Endothelial cell of umbilical vein (primary cell): ENCODE measurements around the gene SPEF2. TPM values are rescaled to one million over a fixed set of nuclear protein-coding genes. Genes with fewer than 3 reads are reported as not detected.
"Not testable (repeated sequence)": the region's sequence is repeated elsewhere in the genome, so short reads cannot be mapped to it uniquely, and the experiment has no call there.

ENCODE experiments used
- BruUV-seq: library from RNA; stranded (reverse); fragments of 400-500 nt; replicated peaks from 2 replicates; lab custom pipeline; 2021; lab: Mats Ljungman, UMichigan
- CTCF ChIA-PET: fragments of 300-600, 350-600 bp; sonication (Branson Sonifier 250); formaldehyde crosslinking; loops from one replicate; lab custom pipeline; 2021; ENCODE audit warnings: antibody characterized with exemption, inconsistent platforms; lab: Charles Lee
- POLR2A ChIA-PET: fragments of 300-600, 350-600 bp; sonication (Branson Sonifier 250); formaldehyde crosslinking; loops from one replicate; lab custom pipeline; 2021; ENCODE audit warnings: antibody characterized with exemption, inconsistent platforms; lab: Charles Lee
- DNase-seq: peaks from one replicate; pipeline ENCODE4 v3.0.0-alpha.2; 2011; ENCODE audit warnings: low read depth, low spot score
- FAIRE-seq: peaks from 2 replicates; lab custom pipeline; 2011; peaks lifted over from hg19 to GRCh38; lab: Jason Lieb, UNC
- H2AFZ ChIP-seq: 2 replicates; pipeline ENCODE4 v1.6.0; 2012; ENCODE audit warnings: low read depth, low read length, control low read depth, inconsistent platforms
- H3K27ac ChIP-seq: 2 replicates; pipeline ENCODE4 v1.5.1; 2011; ENCODE audit warnings: low read depth, mild to moderate bottlenecking, control low read depth, low read length, moderate library complexity; ENCODE audit not compliant: insufficient read depth
- H3K27me3 ChIP-seq, 2 experiments: 2 replicates each; pipeline versions ENCODE4 v1.6.0 to v1.6.1; 2011; ENCODE audit warnings: low read length in 2 of 2, mixed read lengths in 1 of 2; ENCODE audit not compliant: control insufficient read depth in 2 of 2, insufficient read depth in 2 of 2
- H3K36me3 ChIP-seq, 2 experiments: 2 replicates in 1 of 2; 3 replicates in 1 of 2; pipeline ENCODE4 v1.5.1; 2011; ENCODE audit warnings: low read length in 2 of 2, mild to moderate bottlenecking in 1 of 2, moderate library complexity in 1 of 2; ENCODE audit not compliant: control insufficient read depth in 2 of 2, insufficient read depth in 2 of 2; ENCODE audit errors: extremely low read depth in 1 of 2
- H3K4me1 ChIP-seq: 3 replicates; pipeline ENCODE4 v1.5.1; 2011; ENCODE audit warnings: mild to moderate bottlenecking, low read length; ENCODE audit not compliant: control insufficient read depth, insufficient read depth; ENCODE audit errors: extremely low read depth
- H3K4me2 ChIP-seq: 2 replicates; pipeline ENCODE4 v1.6.1; 2011; ENCODE audit warnings: low read length, control low read depth, mixed read lengths; ENCODE audit not compliant: insufficient read depth
- H3K4me3 ChIP-seq, 3 experiments: fragments of 200-600 bp in 1 of 3; sonication (generic), shearing (Covaris generic) in 1 of 3; replicated peaks in 1 of 3; 2 replicates each; pipeline ENCODE4 v1.5.1; 2011 to 2016; ENCODE audit warnings: control low read depth in 3 of 3, low read length in 3 of 3, mild to moderate bottlenecking in 2 of 3, inconsistent platforms in 1 of 3, low read depth in 1 of 3, moderate library complexity in 1 of 3; ENCODE audit not compliant: insufficient read depth in 1 of 3
- H3K79me2 ChIP-seq: 2 replicates; pipeline ENCODE4 v1.6.0; 2012; ENCODE audit warnings: low read length, inconsistent platforms; ENCODE audit not compliant: control insufficient read depth, insufficient read depth
- H3K9ac ChIP-seq: replicated peaks from 2 replicates; pipeline ENCODE3; 2011; ENCODE audit warnings: low read length, control low read depth; ENCODE audit not compliant: insufficient read depth; ENCODE audit errors: extremely low read depth
- H3K9me1 ChIP-seq: replicated peaks from 3 replicates; pipeline ENCODE4 v1.6.0; 2011; ENCODE audit warnings: mild to moderate bottlenecking, low read length; ENCODE audit not compliant: control insufficient read depth, insufficient read depth; ENCODE audit errors: extremely low read depth
- H3K9me3 ChIP-seq: replicated peaks from 2 replicates; pipeline ENCODE4 v1.5.1; 2012; ENCODE audit warnings: low read length, inconsistent platforms; ENCODE audit not compliant: control insufficient read depth, insufficient read depth
- H4K20me1 ChIP-seq: replicated peaks from 2 replicates; pipeline ENCODE3; 2011; ENCODE audit warnings: mild to moderate bottlenecking, low read length; ENCODE audit not compliant: control insufficient read depth, insufficient read depth; ENCODE audit errors: extremely low read depth
- EZH2 ChIP-seq: IDR thresholded peaks from 2 replicates; pipeline ENCODE4 v1.6.1; 2012; ENCODE audit warnings: borderline replicate concordance, low read depth, mild to moderate bottlenecking, moderate library complexity, low read length, inconsistent platforms; ENCODE audit not compliant: severe bottlenecking
- FOS ChIP-seq: IDR thresholded peaks from 2 replicates; pipeline ENCODE4 v1.6.1; 2011; ENCODE audit warnings: mild to moderate bottlenecking, low read length, moderate library complexity, borderline replicate concordance; ENCODE audit not compliant: insufficient read depth
- GATA2 ChIP-seq: IDR thresholded peaks from 2 replicates; pipeline ENCODE4 v1.7.0; 2011; ENCODE audit warnings: low read depth, mild to moderate bottlenecking, moderate library complexity, mixed read lengths, low read length; ENCODE audit not compliant: insufficient read length, insufficient read depth
- JUN ChIP-seq: IDR thresholded peaks from 2 replicates; pipeline ENCODE4 v1.6.1; 2011; ENCODE audit warnings: borderline replicate concordance, low read depth; ENCODE audit not compliant: insufficient read length, insufficient read depth
- MAX ChIP-seq: IDR thresholded peaks from 2 replicates; pipeline ENCODE4 v1.6.1; 2011; ENCODE audit not compliant: insufficient read depth, insufficient read length
- MYC ChIP-seq: IDR thresholded peaks from one replicate; pipeline ENCODE4 v1.6.1; 2011; ENCODE audit warnings: mild to moderate bottlenecking, low read depth, low read length
- POLR2A ChIP-seq: IDR thresholded peaks from 2 replicates; pipeline ENCODE4 v1.6.1; 2012; ENCODE audit warnings: low read depth, mild to moderate bottlenecking, control low read depth, low read length
- POLR2AphosphoS5 ChIP-seq: IDR thresholded peaks from 2 replicates; pipeline ENCODE4 v1.6.1; 2012; ENCODE audit warnings: low read depth, mild to moderate bottlenecking, control low read depth, low read length, moderate library complexity; ENCODE audit not compliant: insufficient read depth
- dilution Hi-C: fragments of 300-500 bp; cut with MboI; formaldehyde crosslinking; loops from one replicate; pipeline ENCODE4 v1.15.0; 2019; ENCODE audit warnings: low sequenced_read_pairs; ENCODE audit not compliant: extremely low pct_ligation_motif_present
- intact Hi-C: fragments of 100-400 bp; cut with micrococcal nuclease; formaldehyde crosslinking; loops from one replicate; pipeline ENCODE4 v1.10.0; 2022
- polyA plus RNA-seq, 4 experiments: library from polyadenylated mRNA; depleted of rRNA in 3 of 4; stranded (reverse) in 3 of 4; unstranded in 1 of 4; fragments of >200 nt; gene quantifications; 2 replicates each; pipeline versions ENCODE4 v1.2.1 to v1.2.3, GENCODE V29; 2011 to 2012; ENCODE audit warnings: missing spikeins in 1 of 4
- total RNA-seq: library from RNA; stranded (reverse); gene quantifications from 2 replicates; pipeline ENCODE4 v1.2.3, GENCODE V29; 2021
- TF ChIP-seq, protein P1 (sequence below), 2 donors: IDR thresholded peaks; 1 replicate in 1 of 2; 2 replicates in 1 of 2; pipeline ENCODE4 v1.5.1; 2011; ENCODE audit warnings: low read length in 2 of 2, mild to moderate bottlenecking in 2 of 2, moderate library complexity in 2 of 2, control low read depth in 1 of 2, inconsistent platforms in 1 of 2, low read depth in 1 of 2; ENCODE audit not compliant: insufficient read depth in 1 of 2; ENCODE audit errors: extremely low read depth in 1 of 2

The SPEF2 gene
- total and polyA plus RNA-seq, 2 donors (not counting 3 experiments of a cell fraction or from before 2014, with no cell fraction given) = 0.28 to 0.73 TPM

GRCh38 chr5:35671541-35672295 lies 54.1 kb downstream of the SPEF2 start:
- intact Hi-C loops = no loop called here
- Histone ChIP-seq H3K4me2 (no peak overlapping the region), H3K4me3 (no peak overlapping the region), H3K9ac (no peak overlapping the region), H3K27me3 (no peaks in the 10 kb centered on the region), H3K36me3 (no peaks in the 10 kb centered on the region), H3K9me1 (no peaks in the 10 kb centered on the region), H3K79me2 (no peaks in the 10 kb centered on the region), H4K20me1 (no peaks in the 10 kb centered on the region), H3K27ac (no peak overlapping the region), H3K4me1 (no peaks in the 10 kb centered on the region), H3K9me3 (no peaks in the 10 kb centered on the region), H2AFZ (no peak overlapping the region)
- ChIA-PET CTCF (interaction anchor here (1.1 to 1.5 kb wide), 2 partner anchors 21 to 255 kb away, joined by 3 read pairs; no protein-coding TSS in a partner anchor), POLR2A (no interaction called here)
- no peak for DNase-seq
- FAIRE-seq = no peak
- no peak for TF ChIP-seq JUN
- no peak for TF ChIP-seq MAX
- no peak for TF ChIP-seq GATA2
- TF ChIP-seq, protein P1, sequence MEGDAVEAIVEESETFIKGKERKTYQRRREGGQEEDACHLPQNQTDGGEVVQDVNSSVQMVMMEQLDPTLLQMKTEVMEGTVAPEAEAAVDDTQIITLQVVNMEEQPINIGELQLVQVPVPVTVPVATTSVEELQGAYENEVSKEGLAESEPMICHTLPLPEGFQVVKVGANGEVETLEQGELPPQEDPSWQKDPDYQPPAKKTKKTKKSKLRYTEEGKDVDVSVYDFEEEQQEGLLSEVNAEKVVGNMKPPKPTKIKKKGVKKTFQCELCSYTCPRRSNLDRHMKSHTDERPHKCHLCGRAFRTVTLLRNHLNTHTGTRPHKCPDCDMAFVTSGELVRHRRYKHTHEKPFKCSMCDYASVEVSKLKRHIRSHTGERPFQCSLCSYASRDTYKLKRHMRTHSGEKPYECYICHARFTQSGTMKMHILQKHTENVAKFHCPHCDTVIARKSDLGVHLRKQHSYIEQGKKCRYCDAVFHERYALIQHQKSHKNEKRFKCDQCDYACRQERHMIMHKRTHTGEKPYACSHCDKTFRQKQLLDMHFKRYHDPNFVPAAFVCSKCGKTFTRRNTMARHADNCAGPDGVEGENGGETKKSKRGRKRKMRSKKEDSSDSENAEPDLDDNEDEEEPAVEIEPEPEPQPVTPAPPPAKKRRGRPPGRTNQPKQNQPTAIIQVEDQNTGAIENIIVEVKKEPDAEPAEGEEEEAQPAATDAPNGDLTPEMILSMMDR (IDR thresholded peaks at IDR 0.05; ENCODE audit: extremely low read depth in 1 of 2, insufficient read depth in 1 of 2, low read depth in 1 of 2, low read length in 2 of 2) = no peak
- TF ChIP-seq MYC = no peak
- no peak for TF ChIP-seq POLR2A
- TF ChIP-seq FOS = no peak
- TF ChIP-seq POLR2AphosphoS5 = no peak
- TF ChIP-seq EZH2 = no peak
- no TSS peak for BruUV-seq
- dilution Hi-C loops = no loop called here

DNA sequence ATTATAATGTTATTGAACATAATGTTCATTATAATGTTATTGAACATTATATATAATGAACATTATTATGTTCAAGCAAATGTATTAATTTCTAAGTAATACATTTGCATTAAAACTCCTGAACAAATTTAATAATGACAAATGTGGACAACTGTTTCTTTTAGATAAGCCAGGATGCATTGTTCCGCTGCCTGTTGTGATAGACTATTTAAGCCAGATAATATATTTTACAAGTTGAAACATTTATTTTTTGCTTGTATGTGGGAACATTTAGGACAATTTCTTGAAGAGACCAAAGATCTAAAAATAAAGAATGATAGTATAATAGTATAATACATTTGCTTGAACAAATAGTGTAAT lies 54.6 kb downstream of the SPEF2 start:
- H3K27ac ChIP-seq, dilution Hi-C loops, intact Hi-C loops, H3K9me3 ChIP-seq, H3K27me3 ChIP-seq, H3K9me1 ChIP-seq, H3K36me3 ChIP-seq, H3K4me3 ChIP-seq, FAIRE-seq, POLR2A ChIA-PET, H3K4me2 ChIP-seq, H3K4me1 ChIP-seq, H4K20me1 ChIP-seq, H3K9ac ChIP-seq, H2AFZ ChIP-seq, DNase-seq, BruUV-seq, H3K79me2 ChIP-seq: not testable (repeated sequence)
- CTCF ChIA-PET = interaction anchor here (1.5 kb wide), 2 partner anchors 141 to 254 kb away, joined by 3 to 4 read pairs; no protein-coding TSS in a partner anchor
